Measurements from ENCODE around the gene C9orf50.

DNA sequence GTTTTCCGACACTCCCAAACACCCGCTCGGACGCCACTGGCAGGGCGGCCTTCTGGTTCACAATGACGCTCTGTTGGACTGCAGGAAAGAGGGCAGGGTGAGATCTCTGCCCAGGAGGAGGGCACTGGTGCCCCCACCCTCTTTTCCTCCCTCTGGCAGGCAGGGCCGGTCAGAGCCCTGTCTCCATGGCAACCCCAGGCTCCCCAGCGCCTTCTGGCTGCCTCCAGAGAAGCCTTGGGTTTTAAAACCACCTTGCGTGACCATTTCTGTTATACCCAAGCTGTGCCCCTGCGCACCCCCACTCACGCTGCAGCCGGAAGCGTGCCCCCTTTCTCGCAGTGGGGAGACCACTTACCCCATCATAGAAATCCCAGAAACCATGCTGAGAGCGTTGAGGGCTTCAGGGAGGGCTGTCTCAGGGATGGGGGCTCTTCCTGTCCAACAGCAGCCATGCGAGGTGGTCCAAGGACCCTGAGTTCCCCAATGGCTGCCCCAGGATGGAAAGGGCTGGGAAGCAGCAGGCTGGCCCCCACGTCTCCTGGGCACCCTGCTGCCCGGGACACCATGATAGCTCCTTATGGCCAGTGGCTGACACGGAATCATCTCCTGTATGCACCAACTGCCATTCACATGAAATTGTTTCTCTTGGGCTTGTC is 7.3 kb downstream of the C9orf50 start:
- TF ChIP-seq CTCF (IDR thresholded peaks at IDR 0.05) = no peak
- TF ChIP-seq POLR2A (IDR thresholded peaks at IDR 0.05; ENCODE audit: low read depth) = no peak
- TF ChIP-seq POLR2AphosphoS5 (IDR thresholded peaks at IDR 0.05) = peak in 1 of 2 donors; percentile 72
